Astrocyte of the cerebellum (primary cell): ENCODE results near the gene SLC22A23.

Experiments
- DNase-seq: peaks from one replicate; pipeline ENCODE4 v3.0.0-alpha.2; 2011; ENCODE audit warnings: low read depth
- H3K4me3 ChIP-seq: 2 replicates; pipeline ENCODE4 v1.5.1; 2011; ENCODE audit warnings: mild to moderate bottlenecking, low read depth, low read length, moderate library complexity
- CTCF ChIP-seq: IDR thresholded peaks from 2 replicates; pipeline ENCODE4 v1.5.1; 2012; ENCODE audit warnings: low read length, low read depth, moderate library complexity, mild to moderate bottlenecking; ENCODE audit errors: missing control alignments
- in situ Hi-C: cut with HindIII; loops from 2 replicates; pipeline ENCODE4 v1.10.0; 2017; ENCODE audit warnings: low sequenced_read_pairs

SLC22A23 gene

GRCh38 chr6:3355358-3356055, 101.3 kb downstream of the SLC22A23 start:
- in situ Hi-C loops, result no loop called here
- peak overlapping the region; percentile 18 for H3K4me3 ChIP-seq
- TF ChIP-seq CTCF, result no peak
- DNase-seq, result no peak

- in situ Hi-C loops, result no loop called here
- TF ChIP-seq CTCF, result no peak
- H3K4me3 ChIP-seq, result no peak overlapping the region
- DNase-seq, result no peak
These were observed 101.9 kb downstream of the SLC22A23 start for GRCh38 chr6:3355011-3355357.

GRCh38 chr6:3353939-3354338, 102.9 kb downstream of the SLC22A23 start:
- no peak for DNase-seq
- no peak overlapping the region for H3K4me3 ChIP-seq
- TF ChIP-seq CTCF, result no peak
- in situ Hi-C loops, result no loop called here

- no peak for DNase-seq
- in situ Hi-C loops, result no loop called here
- TF ChIP-seq CTCF, result no peak
- H3K4me3 ChIP-seq, result no peak overlapping the region
These were observed 103.5 kb downstream of the SLC22A23 start for GRCh38 chr6:3353213-3353903.

- in situ Hi-C loops, result no loop called here
- no peak for DNase-seq
- H3K4me3 ChIP-seq, result no peak overlapping the region
- TF ChIP-seq CTCF, result no peak
These were observed 104.2 kb downstream of the SLC22A23 start for GRCh38 chr6:3352678-3353077.

- no peak for TF ChIP-seq CTCF
- no peak for DNase-seq
- in situ Hi-C loops, result no loop called here
- H3K4me3 ChIP-seq, result no peak overlapping the region
These were observed 104.9 kb downstream of the SLC22A23 start for GRCh38 chr6:3351829-3352524.
